ENCODE results near the gene ZBP1.
"Not testable (repeated sequence)": the region's sequence is repeated elsewhere in the genome, so short reads cannot be mapped to it uniquely, and the experiment has no call there.

ZBP1 gene

GRCh38 chr20:57638173-57638894, 18.1 kb upstream of the ZBP1 start:
- no peak for DNase-seq

GRCh38 chr20:57633945-57634491, 13.8 kb upstream of the ZBP1 start:
- DNase-seq, result no peak

DNA sequence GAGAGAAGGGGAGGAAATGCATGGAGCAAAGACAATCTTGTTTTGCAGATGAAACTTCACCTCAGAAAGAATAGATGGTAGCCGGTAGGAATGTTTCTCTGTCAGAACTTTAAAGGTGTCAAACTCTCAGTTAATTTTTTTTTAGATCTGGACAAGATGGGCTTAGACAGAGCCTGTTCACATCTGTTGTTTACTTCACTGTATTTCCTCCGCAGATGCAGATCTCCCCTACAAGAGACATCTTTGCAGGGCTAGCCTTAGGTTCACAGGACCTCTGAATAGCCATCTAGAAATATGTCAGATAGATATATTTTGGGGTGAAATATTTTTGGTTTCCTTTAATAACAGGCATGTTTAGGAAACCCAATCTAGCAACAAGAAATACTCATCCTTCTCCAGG, 12.1 kb upstream of the ZBP1 start:
- no peak for DNase-seq

DNA sequence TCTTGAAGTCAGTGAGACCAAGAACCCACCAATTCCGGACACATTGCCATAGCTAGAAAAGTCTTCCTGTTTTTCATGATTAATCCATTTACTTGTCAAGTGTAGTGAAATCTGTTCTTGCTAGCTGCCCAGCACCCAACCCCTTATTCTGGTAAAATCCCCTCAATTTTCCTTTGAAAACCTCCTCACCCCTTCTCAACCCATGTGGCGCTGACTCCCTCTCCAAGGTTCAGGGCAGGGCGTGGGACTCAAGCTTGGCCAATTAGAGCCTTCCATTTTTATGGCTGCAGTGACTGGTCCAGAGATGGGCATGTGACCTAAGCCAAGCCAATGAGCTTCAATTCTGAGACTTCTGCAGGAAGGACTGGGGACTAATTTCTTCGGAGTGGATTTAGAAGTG, 9.8 kb upstream of the ZBP1 start:
- peak; percentile 11 for DNase-seq

DNA sequence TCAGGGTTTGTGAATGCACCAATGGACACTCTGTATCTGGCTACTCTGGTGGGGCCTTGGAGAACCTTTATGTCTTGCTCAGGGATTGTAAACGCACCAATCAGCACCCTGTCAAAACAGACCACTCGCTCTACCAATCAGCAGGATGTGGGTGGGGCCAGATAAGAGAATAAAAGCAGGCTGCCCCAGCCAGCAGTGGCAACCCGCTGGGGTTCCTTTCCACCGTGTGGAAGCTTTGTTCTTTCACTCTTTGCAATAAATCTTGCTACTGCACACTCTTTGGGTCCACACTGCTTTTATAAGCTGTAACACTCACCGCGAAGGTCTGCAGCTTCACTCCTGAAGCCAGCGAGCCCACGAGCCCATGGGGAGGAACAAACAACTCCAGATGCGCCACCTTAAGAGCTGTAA, 9.3 kb upstream of the ZBP1 start:
- DNase-seq, result not testable (repeated sequence)

DNA sequence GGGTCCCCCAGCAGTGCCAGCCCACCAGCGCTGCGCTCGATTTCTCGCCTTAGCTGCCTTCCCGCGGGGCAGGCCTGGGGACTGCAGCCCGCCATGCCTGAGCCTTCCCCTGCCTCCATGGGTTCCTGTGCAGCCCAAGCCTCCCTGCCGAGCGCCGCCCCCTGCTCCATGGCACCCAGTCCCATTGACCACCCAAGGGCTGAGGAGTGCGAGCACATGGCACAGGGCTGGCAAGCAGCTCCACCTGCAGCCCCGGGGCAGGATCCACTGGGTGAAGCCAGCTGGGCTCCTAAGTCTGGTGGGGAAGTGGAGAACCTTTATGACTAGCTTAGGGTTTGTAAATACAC, 8.7 kb upstream of the ZBP1 start:
- DNase-seq, result not testable (repeated sequence)

- DNase-seq, result peak; percentile 73
Observed at GRCh38 chr20:57628047-57628961, 8.1 kb upstream of the ZBP1 start.

DNA sequence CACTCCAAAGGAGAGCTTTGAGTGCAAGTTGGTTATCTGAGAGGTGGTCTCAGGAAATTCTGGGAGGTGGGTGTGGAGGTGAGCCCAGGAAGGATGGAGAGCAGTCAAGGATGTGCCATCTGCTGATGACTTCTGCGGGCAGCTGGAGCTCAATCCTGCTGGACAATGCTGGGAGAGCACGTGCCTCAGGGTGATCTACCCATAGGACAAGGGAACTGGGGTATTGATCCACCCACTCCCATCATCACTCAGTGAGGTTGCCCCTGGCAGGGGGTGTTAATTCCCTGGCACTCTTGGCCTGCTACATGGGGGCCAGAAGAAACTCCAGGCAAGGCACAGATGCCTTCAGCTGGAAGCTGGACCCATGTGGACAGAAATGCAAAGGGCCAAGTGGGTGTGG, 7.1 kb upstream of the ZBP1 start:
- no peak for DNase-seq

GRCh38 chr20:57625978-57626377, 5.8 kb upstream of the ZBP1 start:
- no peak for DNase-seq

- no peak for DNase-seq
Observed at GRCh38 chr20:57625181-57625958, 5.1 kb upstream of the ZBP1 start.

- DNase-seq, result no peak
Observed at GRCh38 chr20:57624124-57624523, 3.9 kb upstream of the ZBP1 start.

- DNase-seq, result peak; percentile 35
Observed at GRCh38 chr20:57622579-57623381, 2.6 kb upstream of the ZBP1 start.

- DNase-seq, result no peak
Observed at GRCh38 chr20:57622201-57622570, 2.0 kb upstream of the ZBP1 start.

GRCh38 chr20:57621421-57622200, 1.4 kb upstream of the ZBP1 start:
- DNase-seq, result no peak

DNA sequence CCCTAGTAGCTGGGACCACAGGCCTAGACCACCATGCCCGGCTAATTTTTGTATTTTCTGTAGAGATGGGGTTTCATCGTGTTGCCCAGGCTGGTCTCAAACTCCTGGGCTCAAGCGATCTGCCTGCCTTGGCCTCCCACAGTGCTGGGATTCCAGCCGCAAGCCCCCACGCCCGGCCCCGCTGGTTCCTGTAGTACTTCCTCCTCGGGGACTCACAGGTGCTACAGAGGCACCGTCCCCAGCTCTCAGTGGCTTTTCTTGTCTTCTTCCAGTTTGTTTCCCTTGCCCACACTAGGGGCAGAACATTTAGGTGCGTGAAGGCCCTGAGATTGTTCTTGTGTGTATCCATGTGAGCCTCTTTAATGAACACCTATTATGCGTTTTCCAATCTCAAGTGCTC, 773 bp upstream of the ZBP1 start:
- no peak for DNase-seq

GRCh38 chr20:57619051-57619831, 985 bp downstream of the ZBP1 start:
- DNase-seq, result peak; percentile 60

GRCh38 chr20:57618764-57619050, 1.5 kb downstream of the ZBP1 start:
- DNase-seq, result no peak

GRCh38 chr20:57618091-57618763, 2.0 kb downstream of the ZBP1 start:
- DNase-seq, result no peak

DNA sequence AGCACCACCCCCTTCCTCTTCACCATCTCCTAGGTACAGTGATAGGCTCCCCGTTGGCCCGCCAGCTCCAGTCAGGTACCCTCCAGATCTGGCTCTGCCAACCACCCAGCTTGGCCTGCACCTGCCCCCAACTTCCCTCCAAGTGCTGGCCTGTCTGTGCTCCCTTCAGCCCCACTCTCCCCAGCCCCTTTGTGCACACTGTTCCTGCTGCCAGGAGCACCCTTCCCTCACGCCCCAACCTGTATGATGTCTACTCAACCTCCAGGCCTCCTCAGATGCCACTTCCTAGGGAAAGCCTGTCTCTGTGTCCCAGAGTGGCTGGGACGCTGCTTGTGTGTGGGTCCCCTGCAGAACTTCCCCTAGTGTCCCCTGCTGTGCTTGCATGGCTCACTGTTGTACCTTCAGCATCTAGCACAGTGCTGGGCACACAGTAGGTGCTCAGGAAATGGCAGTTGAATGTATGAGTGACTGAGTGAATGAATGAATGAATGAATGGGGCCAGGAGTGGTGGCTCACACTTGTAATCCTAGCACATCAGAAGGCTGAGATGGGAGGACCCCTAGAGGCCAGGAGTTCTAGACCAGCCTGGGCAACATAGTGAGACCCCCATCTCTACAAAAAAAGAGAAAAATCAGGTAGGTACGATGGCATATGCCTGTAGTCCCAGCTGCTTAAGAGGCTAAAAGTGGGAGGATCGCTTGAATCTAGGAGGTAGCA, 3.0 kb downstream of the ZBP1 start:
- no peak for DNase-seq
